ENCODE results near the gene PSG3. TPM values are rescaled to one million over a fixed set of nuclear protein-coding genes. Genes with fewer than 3 reads are reported as not detected.
A peak's percentile ranks its signal among the peaks of the same experiment; 100 is the strongest.
"Not testable (repeated sequence)": the region's sequence is repeated elsewhere in the genome, so short reads cannot be mapped to it uniquely, and the experiment has no call there.

Gene PSG3
- total RNA-seq, 1 experiment from 2014 or later, result not detected

DNA sequence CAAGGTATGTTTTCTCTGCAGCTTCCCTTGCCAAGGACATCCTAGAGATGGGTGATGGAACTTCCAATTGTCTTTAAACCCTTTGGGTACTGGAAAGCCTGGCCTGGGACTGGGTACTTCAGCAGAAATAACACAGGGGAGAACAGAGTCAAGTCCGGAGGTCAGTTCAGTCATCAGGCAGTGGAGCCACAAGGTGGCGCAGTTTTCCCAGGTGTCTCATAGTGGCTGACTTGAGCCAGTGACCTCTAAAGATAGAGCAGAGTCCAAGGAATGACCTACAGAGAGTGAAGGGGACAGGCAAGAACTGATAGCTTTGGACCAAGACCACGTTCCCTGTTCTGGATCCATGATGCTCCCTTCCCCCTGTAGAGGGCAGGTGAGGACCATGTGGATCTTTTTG, 18.4 kb upstream of the PSG3 start:
- CTCF ChIA-PET; intact Hi-C loops (cut with micrococcal nuclease; ENCODE audit: unreplicated experiment): not testable (repeated sequence)

DNA sequence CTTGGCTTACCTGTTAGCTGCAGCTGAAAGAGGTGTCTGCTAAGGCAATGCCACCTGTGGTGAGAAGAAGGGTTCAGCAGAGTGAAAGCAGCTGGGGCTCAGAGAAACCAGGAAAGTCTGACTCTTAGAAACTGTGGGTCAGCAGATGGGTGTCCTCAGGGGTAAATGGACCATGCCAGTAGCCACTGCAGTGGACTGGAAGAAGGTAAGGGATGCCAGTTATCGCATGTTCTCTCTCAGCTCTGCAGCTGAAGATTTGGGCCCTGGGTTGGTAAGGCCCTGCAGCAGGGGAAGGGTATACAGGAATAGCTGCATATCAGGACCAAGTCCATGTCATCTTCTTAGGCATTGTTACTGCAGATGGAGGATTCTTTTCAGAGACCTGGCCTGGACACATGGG, 12.0 kb upstream of the PSG3 start:
- CTCF ChIA-PET; H3K4me1 ChIP-seq (ENCODE audit: insufficient read depth, low read length, poor library complexity, severe bottlenecking); intact Hi-C loops (cut with micrococcal nuclease; ENCODE audit: unreplicated experiment); DNase-seq (ENCODE audit: low spot score); H3K27me3 ChIP-seq (replicated peaks; ENCODE audit: insufficient read depth, low read depth, low read length, poor library complexity); H3K4me3 ChIP-seq (ENCODE audit: low read depth, low read length, poor library complexity, severe bottlenecking); BruUV-seq (replicated peaks); H3K36me3 ChIP-seq (ENCODE audit: insufficient read depth, low read length, poor library complexity, severe bottlenecking); H3K27ac ChIP-seq (ENCODE audit: low read depth, low read length, poor library complexity, severe bottlenecking); POLR2A ChIA-PET (ENCODE audit: low non-redundant PET); H3K9me3 ChIP-seq (ENCODE audit: low read depth, low read length, poor library complexity, severe bottlenecking): not testable (repeated sequence)

More for the DNA sequence above, 18.4 kb upstream of the PSG3 start:
- H3K9me3 ChIP-seq (ENCODE audit: low read depth, low read length, poor library complexity, severe bottlenecking); H3K36me3 ChIP-seq (ENCODE audit: insufficient read depth, low read length, poor library complexity, severe bottlenecking); H3K4me1 ChIP-seq (ENCODE audit: insufficient read depth, low read length, poor library complexity, severe bottlenecking); H3K4me3 ChIP-seq (ENCODE audit: low read depth, low read length, poor library complexity, severe bottlenecking); H3K27me3 ChIP-seq (replicated peaks; ENCODE audit: insufficient read depth, low read depth, low read length, poor library complexity); H3K27ac ChIP-seq (ENCODE audit: low read depth, low read length, poor library complexity, severe bottlenecking); POLR2A ChIA-PET (ENCODE audit: low non-redundant PET); DNase-seq (ENCODE audit: low spot score); BruUV-seq (replicated peaks): not testable (repeated sequence)
- TF ChIP-seq, protein P1, sequence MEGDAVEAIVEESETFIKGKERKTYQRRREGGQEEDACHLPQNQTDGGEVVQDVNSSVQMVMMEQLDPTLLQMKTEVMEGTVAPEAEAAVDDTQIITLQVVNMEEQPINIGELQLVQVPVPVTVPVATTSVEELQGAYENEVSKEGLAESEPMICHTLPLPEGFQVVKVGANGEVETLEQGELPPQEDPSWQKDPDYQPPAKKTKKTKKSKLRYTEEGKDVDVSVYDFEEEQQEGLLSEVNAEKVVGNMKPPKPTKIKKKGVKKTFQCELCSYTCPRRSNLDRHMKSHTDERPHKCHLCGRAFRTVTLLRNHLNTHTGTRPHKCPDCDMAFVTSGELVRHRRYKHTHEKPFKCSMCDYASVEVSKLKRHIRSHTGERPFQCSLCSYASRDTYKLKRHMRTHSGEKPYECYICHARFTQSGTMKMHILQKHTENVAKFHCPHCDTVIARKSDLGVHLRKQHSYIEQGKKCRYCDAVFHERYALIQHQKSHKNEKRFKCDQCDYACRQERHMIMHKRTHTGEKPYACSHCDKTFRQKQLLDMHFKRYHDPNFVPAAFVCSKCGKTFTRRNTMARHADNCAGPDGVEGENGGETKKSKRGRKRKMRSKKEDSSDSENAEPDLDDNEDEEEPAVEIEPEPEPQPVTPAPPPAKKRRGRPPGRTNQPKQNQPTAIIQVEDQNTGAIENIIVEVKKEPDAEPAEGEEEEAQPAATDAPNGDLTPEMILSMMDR (conservative IDR thresholded peaks at IDR 0.05; ENCODE audit: low read depth, low read length), result peak; percentile 46

DNA sequence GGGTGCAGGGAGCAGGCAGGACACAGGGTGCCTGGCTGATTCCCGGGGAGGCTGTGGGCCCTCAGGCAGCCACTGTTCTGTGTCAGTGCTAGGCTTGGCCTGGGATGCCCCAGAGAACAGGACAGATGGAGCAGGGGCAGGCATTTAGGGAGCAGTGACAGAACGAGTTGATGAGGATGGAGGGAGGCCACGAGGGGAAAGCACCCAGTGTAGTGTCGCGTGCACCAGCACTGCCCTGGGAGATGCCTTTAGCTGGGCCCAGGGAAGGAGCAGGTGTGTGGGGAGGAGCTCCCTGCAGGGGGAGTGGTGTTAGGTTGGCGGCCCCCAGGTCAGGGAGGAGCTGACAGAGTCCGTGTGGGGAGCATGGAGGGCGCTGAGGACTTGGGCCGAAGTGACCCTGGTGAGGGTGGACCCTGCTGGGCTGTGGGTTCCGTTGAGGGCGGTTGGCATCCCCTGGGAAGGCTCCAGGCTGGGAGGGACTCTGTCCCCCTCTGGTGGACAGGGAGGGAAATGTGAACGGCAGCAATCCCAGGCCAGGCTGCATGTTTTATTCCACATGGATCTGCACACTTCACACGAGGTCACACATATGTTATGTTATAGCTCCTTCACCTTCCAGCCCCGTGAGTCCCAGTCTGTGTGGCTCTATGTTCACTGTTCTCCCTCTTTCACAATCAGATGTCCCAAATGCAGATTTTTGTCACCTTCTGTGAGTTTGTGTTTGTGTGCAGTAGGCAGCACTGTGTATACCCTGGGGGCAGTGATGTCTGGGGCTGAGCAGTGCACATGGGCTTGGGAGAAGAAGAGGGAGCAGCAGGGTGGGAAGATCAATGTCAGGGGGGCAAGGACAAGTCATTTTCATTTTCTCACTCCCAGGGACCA, 1.7 kb upstream of the PSG3 start:
- H3K27me3 ChIP-seq (replicated peaks; ENCODE audit: insufficient read depth, low read depth, low read length, poor library complexity); intact Hi-C loops (cut with micrococcal nuclease; ENCODE audit: unreplicated experiment); H3K27ac ChIP-seq (ENCODE audit: low read depth, low read length, poor library complexity, severe bottlenecking); DNase-seq (ENCODE audit: low spot score); POLR2A ChIA-PET (ENCODE audit: low non-redundant PET); H3K36me3 ChIP-seq (ENCODE audit: insufficient read depth, low read length, poor library complexity, severe bottlenecking); H3K4me3 ChIP-seq (ENCODE audit: low read depth, low read length, poor library complexity, severe bottlenecking); BruUV-seq (replicated peaks); H3K9me3 ChIP-seq (ENCODE audit: low read depth, low read length, poor library complexity, severe bottlenecking); H3K4me1 ChIP-seq (ENCODE audit: insufficient read depth, low read length, poor library complexity, severe bottlenecking); CTCF ChIA-PET: not testable (repeated sequence)
- TF ChIP-seq, protein P1 (conservative IDR thresholded peaks at IDR 0.05; ENCODE audit: low read depth, low read length), result peak; percentile 48

DNA sequence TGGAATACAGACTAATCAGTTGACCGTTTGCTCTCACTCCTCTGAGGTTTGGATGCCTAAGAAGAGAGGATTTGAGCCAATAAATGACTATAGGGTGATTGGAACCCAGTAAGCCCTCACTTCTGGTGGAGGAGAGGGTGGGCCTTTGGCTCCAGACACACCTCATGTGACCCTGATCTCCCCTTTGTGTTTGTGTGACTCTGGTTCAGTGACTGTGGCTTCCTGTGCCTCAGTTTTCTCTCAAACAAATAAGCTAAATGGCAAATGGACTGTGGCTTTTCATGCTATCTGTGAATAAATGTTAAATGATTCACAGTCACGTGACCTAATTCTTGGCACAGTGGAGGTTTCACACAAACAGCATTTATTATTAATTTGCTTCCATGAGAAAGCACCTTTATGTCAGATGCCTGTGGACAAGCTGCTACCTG, 2.7 kb downstream of the PSG3 start:
- intact Hi-C loops (cut with micrococcal nuclease; ENCODE audit: unreplicated experiment); H3K4me1 ChIP-seq (ENCODE audit: insufficient read depth, low read length, poor library complexity, severe bottlenecking); H3K36me3 ChIP-seq (ENCODE audit: insufficient read depth, low read length, poor library complexity, severe bottlenecking); H3K9me3 ChIP-seq (ENCODE audit: low read depth, low read length, poor library complexity, severe bottlenecking); DNase-seq (ENCODE audit: low spot score); BruUV-seq (replicated peaks); H3K4me3 ChIP-seq (ENCODE audit: low read depth, low read length, poor library complexity, severe bottlenecking); POLR2A ChIA-PET (ENCODE audit: low non-redundant PET); H3K27ac ChIP-seq (ENCODE audit: low read depth, low read length, poor library complexity, severe bottlenecking); H3K27me3 ChIP-seq (replicated peaks; ENCODE audit: insufficient read depth, low read depth, low read length, poor library complexity); CTCF ChIA-PET: not testable (repeated sequence)

DNA sequence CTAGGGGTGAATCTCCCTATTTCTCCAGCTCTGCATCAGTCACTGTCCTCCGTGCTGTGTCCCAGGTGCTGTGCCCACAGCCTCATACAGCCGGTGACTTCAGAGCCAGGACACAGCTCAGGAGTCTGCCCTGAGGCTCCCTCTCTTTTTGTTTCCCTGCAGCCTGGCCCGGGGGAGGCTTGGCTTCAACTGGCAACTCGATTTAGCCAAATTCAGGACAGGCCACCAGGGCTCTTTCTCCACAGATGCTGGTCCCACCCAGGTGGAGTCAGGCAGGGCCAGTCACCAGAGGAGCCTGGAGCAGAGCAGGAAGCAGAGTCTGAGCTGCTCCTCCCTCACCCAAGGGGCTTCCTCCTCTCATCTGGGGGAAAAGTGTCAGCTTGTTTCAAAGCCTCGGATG, 11.9 kb downstream of the PSG3 start:
- BruUV-seq (replicated peaks); DNase-seq (ENCODE audit: low spot score); intact Hi-C loops (cut with micrococcal nuclease; ENCODE audit: unreplicated experiment); H3K36me3 ChIP-seq (ENCODE audit: insufficient read depth, low read length, poor library complexity, severe bottlenecking); H3K4me1 ChIP-seq (ENCODE audit: insufficient read depth, low read length, poor library complexity, severe bottlenecking); POLR2A ChIA-PET (ENCODE audit: low non-redundant PET); H3K27ac ChIP-seq (ENCODE audit: low read depth, low read length, poor library complexity, severe bottlenecking); H3K4me3 ChIP-seq (ENCODE audit: low read depth, low read length, poor library complexity, severe bottlenecking); H3K9me3 ChIP-seq (ENCODE audit: low read depth, low read length, poor library complexity, severe bottlenecking); H3K27me3 ChIP-seq (replicated peaks; ENCODE audit: insufficient read depth, low read depth, low read length, poor library complexity); CTCF ChIA-PET: not testable (repeated sequence)

DNA sequence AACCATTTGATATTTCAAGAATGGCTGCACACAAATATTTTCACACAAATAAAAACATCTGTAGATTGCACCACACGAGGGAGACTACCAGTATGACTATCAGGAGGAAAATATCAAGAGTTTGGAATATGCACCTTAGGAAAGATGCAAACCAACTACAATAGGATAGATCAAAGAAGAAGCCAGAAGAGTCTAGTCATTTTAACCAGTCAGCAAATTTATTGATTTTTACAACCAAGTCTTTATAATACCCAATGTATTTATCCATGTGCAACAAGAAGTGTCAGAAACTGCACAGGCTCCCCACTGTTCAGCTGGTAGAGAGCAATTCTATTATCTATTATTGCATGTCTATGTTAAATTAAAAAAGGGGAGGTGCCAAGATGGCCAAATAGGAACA, 26.3 kb downstream of the PSG3 start:
- H3K27me3 ChIP-seq (replicated peaks; ENCODE audit: insufficient read depth, low read depth, low read length, poor library complexity); H3K4me1 ChIP-seq (ENCODE audit: insufficient read depth, low read length, poor library complexity, severe bottlenecking); POLR2A ChIA-PET (ENCODE audit: low non-redundant PET); H3K9me3 ChIP-seq (ENCODE audit: low read depth, low read length, poor library complexity, severe bottlenecking); intact Hi-C loops (cut with micrococcal nuclease; ENCODE audit: unreplicated experiment); H3K27ac ChIP-seq (ENCODE audit: low read depth, low read length, poor library complexity, severe bottlenecking); CTCF ChIA-PET; H3K4me3 ChIP-seq (ENCODE audit: low read depth, low read length, poor library complexity, severe bottlenecking); H3K36me3 ChIP-seq (ENCODE audit: insufficient read depth, low read length, poor library complexity, severe bottlenecking); BruUV-seq (replicated peaks); DNase-seq (ENCODE audit: low spot score): not testable (repeated sequence)
